Neuronal stem cell (in vitro differentiated cells): ENCODE measurements around the gene VAMP8.

Experiments
- DNase-seq: peaks from one replicate; pipeline ENCODE4 v3.0.0-alpha.2; 2013; ENCODE audit warnings: low spot score
- H2AFZ ChIP-seq: one replicate; pipeline ENCODE4 v1.6.1; 2013; ENCODE audit warnings: mild to moderate bottlenecking, low read length, inconsistent platforms
- H2AK5ac ChIP-seq: 2 replicates; pipeline ENCODE4 v1.6.1; 2013; ENCODE audit warnings: low read depth, mild to moderate bottlenecking, inconsistent platforms, low read length, moderate library complexity, mixed read lengths
- H2BK120ac ChIP-seq: 2 replicates; pipeline ENCODE4 v1.6.1; 2013; ENCODE audit warnings: low read depth, mild to moderate bottlenecking, inconsistent platforms, low read length, moderate library complexity, mixed read lengths
- H2BK12ac ChIP-seq: one replicate; pipeline ENCODE4 v1.6.1; 2013; ENCODE audit warnings: low read length, inconsistent platforms
- H2BK15ac ChIP-seq: 2 replicates; pipeline ENCODE4 v1.6.1; 2013; ENCODE audit warnings: mild to moderate bottlenecking, low read length, inconsistent platforms, mixed read lengths
- H2BK5ac ChIP-seq: one replicate; pipeline ENCODE4 v1.6.1; 2013; ENCODE audit warnings: inconsistent platforms, mild to moderate bottlenecking, low read length, moderate library complexity
- H3K14ac ChIP-seq: one replicate; pipeline ENCODE4 v1.6.1; 2013; ENCODE audit warnings: low read length, inconsistent platforms
- H3K18ac ChIP-seq: 2 replicates; pipeline ENCODE4 v1.6.1; 2013; ENCODE audit warnings: low read length, inconsistent platforms
- H3K23ac ChIP-seq: 2 replicates; pipeline ENCODE4 v1.6.1; 2013; ENCODE audit warnings: low read depth, mild to moderate bottlenecking, mixed read lengths, low read length, inconsistent platforms; ENCODE audit not compliant: poor library complexity
- H3K27ac ChIP-seq: replicated peaks from 3 replicates; pipeline ENCODE4 v1.5.1; 2013; ENCODE audit warnings: low read length, inconsistent platforms
- H3K27me3 ChIP-seq, 3 experiments: 2 replicates each; pipeline ENCODE4 v1.6.1; 2013; ENCODE audit warnings: low read length in 3 of 3, mild to moderate bottlenecking in 2 of 3, inconsistent platforms in 1 of 3, low read depth in 1 of 3, mixed read lengths in 1 of 3, moderate library complexity in 1 of 3; ENCODE audit not compliant: control insufficient read depth in 3 of 3, insufficient read depth in 3 of 3
- H3K36me3 ChIP-seq, 2 donors: replicated peaks in 1 of 2; 2 replicates each; pipeline ENCODE4 v1.6.1; 2013; ENCODE audit warnings: low read length in 2 of 2; ENCODE audit not compliant: control insufficient read depth in 2 of 2, insufficient read depth in 2 of 2
- H3K4ac ChIP-seq: 2 replicates; pipeline ENCODE4 v1.6.1; 2013; ENCODE audit warnings: inconsistent platforms, mild to moderate bottlenecking, low read length, moderate library complexity
- H3K4me1 ChIP-seq, 2 donors: 1 replicate in 1 of 2; 2 replicates in 1 of 2; pipeline ENCODE4 v1.6.1; 2013; ENCODE audit warnings: low read length in 2 of 2, low read depth in 1 of 2; ENCODE audit not compliant: control insufficient read depth in 2 of 2, insufficient read depth in 1 of 2
- H3K4me2 ChIP-seq: one replicate; pipeline ENCODE4 v1.6.1; 2013; ENCODE audit warnings: mild to moderate bottlenecking, low read length, inconsistent platforms; ENCODE audit not compliant: insufficient read depth, poor library complexity, severe bottlenecking
- H3K4me3 ChIP-seq, 2 donors: 2 replicates each; pipeline ENCODE4 v1.5.1; 2013; ENCODE audit warnings: low read length in 2 of 2, mild to moderate bottlenecking in 2 of 2, inconsistent platforms in 1 of 2, moderate library complexity in 1 of 2
- H3K79me1 ChIP-seq: one replicate; pipeline ENCODE4 v1.6.1; 2013; ENCODE audit warnings: low read depth, mild to moderate bottlenecking, inconsistent platforms, low read length, moderate library complexity
- H3K9ac ChIP-seq: one replicate; pipeline ENCODE4 v1.6.1; 2013; ENCODE audit warnings: mild to moderate bottlenecking, low read depth, low read length, inconsistent platforms; ENCODE audit not compliant: poor library complexity
- H3K9me3 ChIP-seq, 2 donors: replicated peaks in 1 of 2; 2 replicates each; pipeline versions ENCODE3 to v1.6.1; 2013; ENCODE audit warnings: low read length in 2 of 2, mild to moderate bottlenecking in 2 of 2, inconsistent platforms in 1 of 2, low read depth in 1 of 2, mixed read lengths in 1 of 2, moderate library complexity in 1 of 2; ENCODE audit not compliant: control insufficient read depth in 2 of 2, insufficient read depth in 1 of 2
- H4K8ac ChIP-seq: one replicate; pipeline ENCODE4 v1.6.1; 2013; ENCODE audit warnings: low read depth, mild to moderate bottlenecking, inconsistent platforms, low read length, moderate library complexity
- H4K91ac ChIP-seq: one replicate; pipeline ENCODE4 v1.6.1; 2013; ENCODE audit warnings: low read length, low read depth, mild to moderate bottlenecking, inconsistent platforms; ENCODE audit not compliant: poor library complexity
- WGBS, 2 donors: extraction: QIAGEN DNeasy Blood & Tissue Kit; methylation state at CpG; one replicate each; pipeline ENCODE4 v1.1.7; 2013; ENCODE audit warnings: missing lambda C conversion rate in 2 of 2, mixed read lengths in 1 of 2; ENCODE audit not compliant: insufficient read length in 2 of 2, insufficient replicate concordance in 1 of 2; ENCODE audit errors: extremely low coverage in 2 of 2; 5-methylcytosine and 5-hydroxymethylcytosine counted together

Gene VAMP8

DNA sequence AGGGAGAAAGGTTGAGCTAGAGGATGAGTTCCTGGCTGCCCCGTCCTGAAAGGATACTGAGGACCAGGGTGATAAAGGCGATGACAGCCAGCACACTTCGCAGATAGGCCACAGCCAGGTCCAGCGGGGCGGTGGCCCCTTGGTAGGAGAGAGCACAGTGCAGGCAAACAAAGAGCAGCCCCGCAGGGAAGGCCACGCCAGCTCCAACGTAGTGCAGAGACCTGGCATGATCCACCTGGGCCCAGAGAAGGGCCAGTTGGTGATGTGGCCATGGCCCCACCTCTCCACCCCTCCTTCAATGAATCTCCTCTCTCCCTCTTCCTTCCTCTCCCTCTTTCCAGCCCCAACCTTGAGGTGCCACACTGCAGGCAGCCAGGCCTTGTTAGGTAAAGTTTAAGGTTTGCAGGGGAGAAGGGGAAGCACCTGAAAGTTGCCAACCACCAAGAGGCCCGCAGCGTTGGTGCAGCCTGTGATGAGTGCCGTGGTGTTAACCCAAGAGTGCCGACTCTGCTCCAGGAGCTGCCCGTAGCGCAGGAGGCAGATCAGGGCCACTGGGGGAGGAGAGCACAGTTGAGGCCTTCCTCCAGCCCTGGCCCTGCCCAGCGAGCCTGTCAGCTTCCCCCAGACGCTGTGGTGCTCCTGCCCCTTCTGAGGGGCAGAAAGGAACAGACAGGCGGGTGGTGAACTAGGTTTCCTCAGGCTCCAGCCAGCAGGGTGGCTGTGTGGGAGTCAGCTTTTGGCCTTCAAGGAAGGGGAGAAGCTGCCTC is 22.3 kb downstream of the VAMP8 start:
- Histone ChIP-seq H3K79me1 (peaks cover 17% of the 10 kb centered on the region), H3K4me2 (no peak overlapping the region), H2AK5ac (no peak overlapping the region), H4K91ac (no peak overlapping the region), H3K14ac (no peak overlapping the region), H3K18ac (no peak overlapping the region), H2BK5ac (no peak overlapping the region), H2BK12ac (no peak overlapping the region), H3K36me3 (peaks cover 29 to 40% of the 10 kb centered on the region in 2 donors), H2BK15ac (no peak overlapping the region), H3K4ac (no peak overlapping the region), H3K9me3 (peaks cover 0 to 2% of the 10 kb centered on the region in 2 donors), H3K9ac (no peak overlapping the region), H2BK120ac (no peak overlapping the region), H3K23ac (peak overlapping the region; percentile 76), H3K27ac (no peak overlapping the region), H3K27me3 (no peaks in the 10 kb centered on the region), H3K4me1 (peaks cover 10 to 14% of the 10 kb centered on the region in 2 donors), H2AFZ (no peak overlapping the region), H4K8ac (no peak overlapping the region), H3K4me3 (peak overlapping the region in 1 of 2 donors; percentile 24)
- WGBS, 2 donors = no CpG with 5 or more reads among the region's 17 CpGs
- no peak for DNase-seq

DNA sequence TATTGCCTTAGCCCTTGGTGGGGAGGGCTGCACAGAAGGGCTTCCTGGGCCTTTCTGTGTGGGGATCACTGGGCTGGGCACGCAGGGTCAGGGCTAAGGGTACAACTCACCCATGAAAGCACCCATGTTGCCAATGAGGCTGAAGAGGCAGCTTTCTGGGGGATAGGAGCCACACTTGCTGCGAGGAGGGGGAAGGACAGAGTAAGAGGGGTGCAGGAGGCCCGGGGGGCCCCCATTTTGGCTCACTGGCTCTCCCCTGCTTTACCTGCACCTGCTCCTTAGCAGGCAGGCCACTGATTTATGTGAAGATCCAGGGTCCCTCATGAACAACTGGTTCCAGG is 22.8 kb downstream of the VAMP8 start:
- Histone ChIP-seq H3K4ac (no peak overlapping the region), H3K18ac (no peak overlapping the region), H2AK5ac (no peak overlapping the region), H3K36me3 (peaks cover 29 to 46% of the 10 kb centered on the region in 2 donors), H3K9me3 (peaks cover 0 to 2% of the 10 kb centered on the region in 2 donors), H4K91ac (no peak overlapping the region), H2AFZ (no peak overlapping the region), H3K27ac (no peak overlapping the region), H3K4me1 (peaks cover 9 to 12% of the 10 kb centered on the region in 2 donors), H3K27me3 (no peaks in the 10 kb centered on the region), H2BK12ac (no peak overlapping the region), H2BK5ac (no peak overlapping the region), H2BK15ac (no peak overlapping the region), H3K23ac (no peak overlapping the region), H3K9ac (no peak overlapping the region), H3K4me2 (no peak overlapping the region), H3K4me3 (no peak overlapping the region), H4K8ac (no peak overlapping the region), H3K14ac (no peak overlapping the region), H3K79me1 (peaks cover 17% of the 10 kb centered on the region), H2BK120ac (no peak overlapping the region)
- no peak for DNase-seq
- WGBS, 2 donors = no CpG with 5 or more reads among the region's 3 CpGs

DNA sequence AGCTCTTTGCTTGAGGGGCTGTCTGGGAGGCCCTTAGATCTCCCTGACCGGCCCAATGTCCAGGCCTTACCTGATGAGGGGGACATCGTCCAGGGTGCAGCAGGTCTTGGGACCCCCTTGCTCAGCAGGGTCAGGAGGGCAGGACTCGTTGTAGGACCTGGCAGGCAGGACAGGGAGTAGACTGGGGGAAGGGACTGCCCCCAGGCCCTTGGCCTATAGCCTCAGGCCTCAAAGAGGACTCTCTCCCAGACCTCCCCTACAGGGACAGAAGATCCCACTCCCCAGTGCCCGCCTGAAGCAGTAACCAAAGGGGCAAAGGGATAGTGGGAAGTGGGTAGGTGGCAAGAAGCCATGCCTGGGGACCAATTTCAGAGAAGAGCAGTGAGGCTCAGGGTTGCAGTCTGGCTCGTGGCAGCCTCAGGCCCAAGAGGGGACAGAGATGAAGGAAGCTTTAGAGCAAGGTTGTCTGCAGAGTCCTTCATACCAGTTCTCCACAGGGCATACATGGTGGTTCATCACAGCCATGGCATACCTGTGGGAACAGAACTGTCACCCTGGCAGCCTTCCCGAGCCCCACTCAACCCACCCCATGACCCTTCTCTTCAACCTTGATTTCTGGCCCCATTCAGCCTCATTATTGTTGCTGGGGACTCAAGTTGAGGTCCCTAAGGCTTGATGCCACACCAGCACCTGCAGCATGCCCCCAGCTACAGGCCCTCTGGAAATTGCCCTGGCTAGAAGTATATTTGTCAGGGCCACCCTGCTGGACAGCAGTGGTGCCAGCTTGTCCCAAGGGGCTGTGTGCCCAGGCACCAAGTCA is 23.8 kb downstream of the VAMP8 start:
- Histone ChIP-seq H3K27me3 (no peaks in the 10 kb centered on the region), H3K4me3 (peak overlapping the region; percentile 79 to 98), H3K4ac (no peak overlapping the region), H2BK120ac (no peak overlapping the region), H2AK5ac (no peak overlapping the region), H2BK15ac (no peak overlapping the region), H3K36me3 (peaks cover 29 to 54% of the 10 kb centered on the region in 2 donors), H4K8ac (no peak overlapping the region), H3K23ac (no peak overlapping the region), H3K9ac (peak overlapping the region; percentile 12), H4K91ac (no peak overlapping the region), H2AFZ (no peak overlapping the region), H3K4me2 (peak overlapping the region; percentile 94), H3K14ac (no peak overlapping the region), H2BK5ac (no peak overlapping the region), H3K9me3 (peaks cover 0 to 2% of the 10 kb centered on the region in 2 donors), H3K79me1 (peaks cover 14% of the 10 kb centered on the region), H3K4me1 (peaks cover 9 to 11% of the 10 kb centered on the region in 2 donors), H2BK12ac (no peak overlapping the region), H3K18ac (no peak overlapping the region), H3K27ac (no peak overlapping the region)
- DNase-seq = no peak
- WGBS, 2 donors = no CpG with 5 or more reads among the region's 6 CpGs
